Measurements from ENCODE around the gene CDHR5.

Gene CDHR5

GRCh38 chr11:641806-642370 lies 17.1 kb upstream of the CDHR5 start:
- H3K27me3 ChIP-seq (ENCODE audit: insufficient read depth, low read length, poor library complexity): peaks cover 13% of the 10 kb centered on the region
- no peaks in the 10 kb centered on the region for H3K79me2 ChIP-seq (ENCODE audit: control insufficient read depth, insufficient read depth, low read length)
- no peak overlapping the region for H2BK15ac ChIP-seq (replicated peaks; ENCODE audit: low read depth)
- no peak overlapping the region for H2AK5ac ChIP-seq (ENCODE audit: low read length)
- no CpG with 5 or more reads among the region's 19 CpGs for WGBS (ENCODE audit: extremely low coverage, insufficient coverage, low lambda C conversion rate)
- H3K56ac ChIP-seq (ENCODE audit: low read length): no peak overlapping the region
- H2BK120ac ChIP-seq (ENCODE audit: low read depth, low read length): no peak overlapping the region
- H4K5ac ChIP-seq (ENCODE audit: low read length): no peak overlapping the region
- H3K27ac ChIP-seq (ENCODE audit: low read depth, low read length): no peak overlapping the region
- no peak overlapping the region for H3K4me3 ChIP-seq (ENCODE audit: low read length)
- H4K8ac ChIP-seq (ENCODE audit: low read depth, low read length): no peak overlapping the region
- no peak for DNase-seq
- no peak overlapping the region for H3K4me2 ChIP-seq (ENCODE audit: low read length)
- H3K79me1 ChIP-seq (ENCODE audit: low read length): no peaks in the 10 kb centered on the region
- H3K36me3 ChIP-seq (ENCODE audit: control insufficient read depth, insufficient read depth, low read length): no peaks in the 10 kb centered on the region
- H3K4ac ChIP-seq (ENCODE audit: low read depth, low read length): no peak overlapping the region
- H3K9ac ChIP-seq (ENCODE audit: low read length): no peak overlapping the region
- H3K4me1 ChIP-seq (ENCODE audit: control insufficient read depth, low read depth, low read length): no peaks in the 10 kb centered on the region
- H2BK5ac ChIP-seq (ENCODE audit: low read length): no peak overlapping the region
- H3K18ac ChIP-seq (ENCODE audit: low read length): no peak overlapping the region
- H3K23ac ChIP-seq (ENCODE audit: low read length): no peak overlapping the region

GRCh38 chr11:640021-640706 lies 15.4 kb upstream of the CDHR5 start:
- no peak overlapping the region for H3K9ac ChIP-seq (ENCODE audit: low read length)
- no peak overlapping the region for H2AK5ac ChIP-seq (ENCODE audit: low read length)
- no peaks in the 10 kb centered on the region for H3K36me3 ChIP-seq (ENCODE audit: control insufficient read depth, insufficient read depth, low read length)
- no peak overlapping the region for H3K4ac ChIP-seq (ENCODE audit: low read depth, low read length)
- H3K79me2 ChIP-seq (ENCODE audit: control insufficient read depth, insufficient read depth, low read length): no peaks in the 10 kb centered on the region
- H3K4me1 ChIP-seq (ENCODE audit: control insufficient read depth, low read depth, low read length): no peaks in the 10 kb centered on the region
- peaks cover 20% of the 10 kb centered on the region for H3K27me3 ChIP-seq (ENCODE audit: insufficient read depth, low read length, poor library complexity)
- H4K5ac ChIP-seq (ENCODE audit: low read length): no peak overlapping the region
- H2BK5ac ChIP-seq (ENCODE audit: low read length): no peak overlapping the region
- H3K27ac ChIP-seq (ENCODE audit: low read depth, low read length): no peak overlapping the region
- H3K56ac ChIP-seq (ENCODE audit: low read length): no peak overlapping the region
- no peak overlapping the region for H2BK120ac ChIP-seq (ENCODE audit: low read depth, low read length)
- H3K4me3 ChIP-seq (ENCODE audit: low read length): no peak overlapping the region
- H3K23ac ChIP-seq (ENCODE audit: low read length): no peak overlapping the region
- no peaks in the 10 kb centered on the region for H3K79me1 ChIP-seq (ENCODE audit: low read length)
- no peak overlapping the region for H3K18ac ChIP-seq (ENCODE audit: low read length)
- no peak overlapping the region for H4K8ac ChIP-seq (ENCODE audit: low read depth, low read length)
- DNase-seq: no peak
- WGBS (ENCODE audit: extremely low coverage, insufficient coverage, low lambda C conversion rate): no CpG with 5 or more reads among the region's 69 CpGs
- H2BK15ac ChIP-seq (replicated peaks; ENCODE audit: low read depth): no peak overlapping the region
- no peak overlapping the region for H3K4me2 ChIP-seq (ENCODE audit: low read length)

DNA sequence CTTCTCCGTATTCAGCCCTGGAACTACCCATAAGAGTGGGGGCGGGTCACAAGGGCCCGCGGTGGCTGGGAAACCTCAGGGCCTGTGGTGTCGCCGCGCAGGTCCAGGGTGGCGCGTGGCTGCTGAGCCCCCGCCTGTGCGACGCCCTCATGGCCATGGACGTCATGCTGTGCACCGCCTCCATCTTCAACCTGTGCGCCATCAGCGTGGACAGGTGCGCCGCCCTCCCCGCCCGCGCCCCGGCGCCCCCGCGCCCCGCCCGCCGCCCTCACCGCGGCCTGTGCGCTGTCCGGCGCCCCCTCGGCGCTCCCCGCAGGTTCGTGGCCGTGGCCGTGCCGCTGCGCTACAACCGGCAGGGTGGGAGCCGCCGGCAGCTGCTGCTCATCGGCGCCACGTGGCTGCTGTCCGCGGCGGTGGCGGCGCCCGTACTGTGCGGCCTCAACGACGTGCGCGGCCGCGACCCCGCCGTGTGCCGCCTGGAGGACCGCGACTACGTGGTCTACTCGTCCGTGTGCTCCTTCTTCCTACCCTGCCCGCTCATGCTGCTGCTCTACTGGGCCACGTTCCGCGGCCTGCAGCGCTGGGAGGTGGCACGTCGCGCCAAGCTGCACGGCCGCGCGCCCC lies 14.7 kb upstream of the CDHR5 start:
- no peaks in the 10 kb centered on the region for H3K79me1 ChIP-seq (ENCODE audit: low read length)
- peaks cover 20% of the 10 kb centered on the region for H3K27me3 ChIP-seq (ENCODE audit: insufficient read depth, low read length, poor library complexity)
- WGBS (ENCODE audit: extremely low coverage, insufficient coverage, low lambda C conversion rate): no CpG with 5 or more reads among the region's 80 CpGs

GRCh38 chr11:638631-639331 lies 14.0 kb upstream of the CDHR5 start:
- H2BK120ac ChIP-seq (ENCODE audit: low read depth, low read length): no peak overlapping the region
- H3K23ac ChIP-seq (ENCODE audit: low read length): no peak overlapping the region
- H3K27ac ChIP-seq (ENCODE audit: low read depth, low read length): no peak overlapping the region
- no peaks in the 10 kb centered on the region for H3K79me2 ChIP-seq (ENCODE audit: control insufficient read depth, insufficient read depth, low read length)
- peak overlapping the region; percentile 56 for H3K56ac ChIP-seq (ENCODE audit: low read length)
- no peak overlapping the region for H3K9ac ChIP-seq (ENCODE audit: low read length)
- H3K4me3 ChIP-seq (ENCODE audit: low read length): no peak overlapping the region
- H3K36me3 ChIP-seq (ENCODE audit: control insufficient read depth, insufficient read depth, low read length): no peaks in the 10 kb centered on the region
- H3K79me1 ChIP-seq (ENCODE audit: low read length): no peaks in the 10 kb centered on the region
- H2BK5ac ChIP-seq (ENCODE audit: low read length): no peak overlapping the region
- WGBS (ENCODE audit: extremely low coverage, insufficient coverage, low lambda C conversion rate): no CpG with 5 or more reads among the region's 28 CpGs
- no peak overlapping the region for H3K18ac ChIP-seq (ENCODE audit: low read length)
- no peak overlapping the region for H2AK5ac ChIP-seq (ENCODE audit: low read length)
- peak; percentile 69 for DNase-seq
- peaks cover 20% of the 10 kb centered on the region for H3K27me3 ChIP-seq (ENCODE audit: insufficient read depth, low read length, poor library complexity)
- peak overlapping the region; percentile 13 for H3K4me2 ChIP-seq (ENCODE audit: low read length)
- H4K8ac ChIP-seq (ENCODE audit: low read depth, low read length): no peak overlapping the region
- H2BK15ac ChIP-seq (replicated peaks; ENCODE audit: low read depth): no peak overlapping the region
- H3K4ac ChIP-seq (ENCODE audit: low read depth, low read length): no peak overlapping the region
- H3K4me1 ChIP-seq (ENCODE audit: control insufficient read depth, low read depth, low read length): no peaks in the 10 kb centered on the region
- no peak overlapping the region for H4K5ac ChIP-seq (ENCODE audit: low read length)

More for the DNA sequence above, 14.7 kb upstream of the CDHR5 start:
- H2BK15ac ChIP-seq (replicated peaks; ENCODE audit: low read depth): no peak overlapping the region
- no peaks in the 10 kb centered on the region for H3K36me3 ChIP-seq (ENCODE audit: control insufficient read depth, insufficient read depth, low read length)
- H3K4me3 ChIP-seq (ENCODE audit: low read length): no peak overlapping the region
- H3K9ac ChIP-seq (ENCODE audit: low read length): peak overlapping the region; percentile 11
- no peak overlapping the region for H2AK5ac ChIP-seq (ENCODE audit: low read length)
- peak overlapping the region; percentile 42 for H3K56ac ChIP-seq (ENCODE audit: low read length)
- no peak overlapping the region for H3K23ac ChIP-seq (ENCODE audit: low read length)
- no peak overlapping the region for H3K27ac ChIP-seq (ENCODE audit: low read depth, low read length)
- no peak overlapping the region for H3K4ac ChIP-seq (ENCODE audit: low read depth, low read length)
- no peak overlapping the region for H2BK5ac ChIP-seq (ENCODE audit: low read length)
- no peak overlapping the region for H3K18ac ChIP-seq (ENCODE audit: low read length)
- peak overlapping the region; percentile 13 for H3K4me2 ChIP-seq (ENCODE audit: low read length)
- no peaks in the 10 kb centered on the region for H3K4me1 ChIP-seq (ENCODE audit: control insufficient read depth, low read depth, low read length)
- no peaks in the 10 kb centered on the region for H3K79me2 ChIP-seq (ENCODE audit: control insufficient read depth, insufficient read depth, low read length)
- no peak overlapping the region for H2BK120ac ChIP-seq (ENCODE audit: low read depth, low read length)
- H4K8ac ChIP-seq (ENCODE audit: low read depth, low read length): no peak overlapping the region
- DNase-seq: no peak
- no peak overlapping the region for H4K5ac ChIP-seq (ENCODE audit: low read length)

DNA sequence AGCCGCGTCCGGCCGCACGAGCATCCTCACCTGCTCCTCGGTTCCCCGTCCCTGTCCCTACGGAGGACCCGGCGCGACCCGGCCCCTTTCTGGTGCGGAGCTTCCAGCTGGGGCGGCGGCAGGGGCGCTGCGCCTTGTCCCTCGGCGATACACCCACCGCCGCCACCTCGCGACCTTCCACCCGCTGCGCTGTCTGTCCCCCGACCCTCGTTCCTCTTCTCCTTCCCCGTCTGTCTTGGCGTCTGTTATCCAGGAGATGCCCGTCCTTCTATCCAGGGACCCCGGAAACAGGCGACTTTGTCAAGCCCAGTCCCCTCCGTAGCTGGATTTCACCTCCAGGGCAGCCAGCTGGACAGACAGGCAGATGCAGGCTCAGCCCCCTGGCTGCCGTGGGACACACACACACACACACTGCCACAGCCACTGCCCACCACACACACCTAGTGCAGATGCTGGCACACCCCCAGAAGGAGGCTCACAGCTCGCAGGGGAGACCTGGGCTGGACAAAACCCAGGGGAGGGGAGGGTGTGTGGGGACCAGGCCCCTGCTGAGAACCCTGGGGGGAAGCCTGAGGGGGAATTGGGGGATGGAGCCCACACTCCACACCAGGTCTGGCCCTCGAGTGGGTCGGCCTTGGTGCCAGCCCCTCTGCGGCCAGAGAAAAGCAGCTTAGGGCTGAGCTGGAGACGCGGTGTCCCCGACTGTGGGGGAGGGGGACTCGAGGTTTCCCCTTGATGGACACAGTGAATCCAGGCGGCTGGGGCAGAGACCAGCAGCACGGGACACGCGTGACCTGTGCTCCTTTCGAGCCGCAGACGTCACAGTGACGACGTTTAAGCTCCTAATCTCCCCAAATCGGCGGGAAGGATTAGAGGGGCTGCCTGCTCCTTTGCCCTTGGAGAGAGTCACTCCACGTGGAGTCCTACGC lies 13.1 kb upstream of the CDHR5 start:
- H4K5ac ChIP-seq (ENCODE audit: low read length): no peak overlapping the region
- no peak overlapping the region for H3K9ac ChIP-seq (ENCODE audit: low read length)
- H4K8ac ChIP-seq (ENCODE audit: low read depth, low read length): no peak overlapping the region
- H3K4me2 ChIP-seq (ENCODE audit: low read length): peak overlapping the region; percentile 9
- no peak overlapping the region for H2BK120ac ChIP-seq (ENCODE audit: low read depth, low read length)
- no CpG with 5 or more reads among the region's 55 CpGs for WGBS (ENCODE audit: extremely low coverage, insufficient coverage, low lambda C conversion rate)
- no peak overlapping the region for H2BK15ac ChIP-seq (replicated peaks; ENCODE audit: low read depth)
- H2BK5ac ChIP-seq (ENCODE audit: low read length): no peak overlapping the region
- no peaks in the 10 kb centered on the region for H3K79me1 ChIP-seq (ENCODE audit: low read length)
- H3K18ac ChIP-seq (ENCODE audit: low read length): no peak overlapping the region
- no peak for DNase-seq
- peak overlapping the region; percentile 42 for H3K56ac ChIP-seq (ENCODE audit: low read length)
- no peaks in the 10 kb centered on the region for H3K79me2 ChIP-seq (ENCODE audit: control insufficient read depth, insufficient read depth, low read length)
- no peak overlapping the region for H3K4me3 ChIP-seq (ENCODE audit: low read length)
- H2AK5ac ChIP-seq (ENCODE audit: low read length): no peak overlapping the region
- peak overlapping the region; percentile 89 for H3K23ac ChIP-seq (ENCODE audit: low read length)
- H3K27me3 ChIP-seq (ENCODE audit: insufficient read depth, low read length, poor library complexity): peaks cover 20% of the 10 kb centered on the region
- H3K36me3 ChIP-seq (ENCODE audit: control insufficient read depth, insufficient read depth, low read length): no peaks in the 10 kb centered on the region
- H3K4me1 ChIP-seq (ENCODE audit: control insufficient read depth, low read depth, low read length): no peaks in the 10 kb centered on the region
- H3K4ac ChIP-seq (ENCODE audit: low read depth, low read length): no peak overlapping the region
- no peak overlapping the region for H3K27ac ChIP-seq (ENCODE audit: low read depth, low read length)

Data from mesendoderm (in vitro differentiated cells).